HG03354 (cell line): ENCODE results near the gene GSTM3.
"Not testable (repeated sequence)": the region's sequence is repeated elsewhere in the genome, so short reads cannot be mapped to it uniquely, and the experiment has no call there.

ENCODE experiments used
- ATAC-seq: cut with Tn5 transposase; IDR thresholded peaks from one replicate; pipeline ENCODE4 v1.9.1; 2021; ENCODE audit warnings: mild to moderate bottlenecking; ENCODE audit not compliant: unreplicated experiment, poor library complexity, severe bottlenecking

GSTM3 gene

DNA sequence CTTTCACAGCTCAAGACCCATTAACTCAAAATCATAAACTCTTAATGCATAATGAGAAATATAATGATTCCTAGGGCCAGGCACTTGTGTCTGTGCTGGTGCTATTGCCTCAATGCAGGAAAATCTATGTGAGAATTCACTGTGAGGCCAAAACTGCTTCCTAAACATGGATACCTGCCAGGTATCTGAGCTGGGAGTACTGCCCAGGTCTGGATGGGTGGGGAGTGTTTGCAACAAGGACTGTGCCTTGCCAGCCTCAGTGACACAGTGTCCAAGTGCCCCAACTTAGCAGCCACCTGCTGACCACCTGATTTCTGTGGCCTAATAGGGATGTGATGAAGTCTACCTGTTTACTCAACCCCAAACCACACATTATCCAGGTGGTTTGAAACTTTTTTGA is 31.0 kb downstream of the GSTM3 start:
- ATAC-seq: not testable (repeated sequence)

DNA sequence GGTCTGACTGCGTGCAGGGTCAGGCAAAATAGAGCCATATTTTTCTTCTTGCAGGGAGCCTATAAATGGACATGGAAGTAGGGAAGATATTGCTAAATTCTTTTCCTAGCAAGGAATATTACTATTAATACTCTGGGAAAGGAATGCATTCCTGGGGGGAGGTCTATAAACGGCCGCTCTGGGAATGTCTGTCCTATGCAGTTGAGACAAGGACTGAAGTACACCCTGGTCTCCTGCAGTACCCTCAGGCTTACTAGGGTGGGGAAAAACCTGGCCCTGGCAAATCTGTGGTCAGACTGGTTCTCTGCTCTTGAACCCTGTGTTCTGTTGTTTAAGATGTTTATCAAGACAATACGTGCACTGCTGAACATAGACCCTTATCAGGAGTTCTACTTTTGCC is 31.9 kb downstream of the GSTM3 start:
- not testable (repeated sequence) for ATAC-seq

DNA sequence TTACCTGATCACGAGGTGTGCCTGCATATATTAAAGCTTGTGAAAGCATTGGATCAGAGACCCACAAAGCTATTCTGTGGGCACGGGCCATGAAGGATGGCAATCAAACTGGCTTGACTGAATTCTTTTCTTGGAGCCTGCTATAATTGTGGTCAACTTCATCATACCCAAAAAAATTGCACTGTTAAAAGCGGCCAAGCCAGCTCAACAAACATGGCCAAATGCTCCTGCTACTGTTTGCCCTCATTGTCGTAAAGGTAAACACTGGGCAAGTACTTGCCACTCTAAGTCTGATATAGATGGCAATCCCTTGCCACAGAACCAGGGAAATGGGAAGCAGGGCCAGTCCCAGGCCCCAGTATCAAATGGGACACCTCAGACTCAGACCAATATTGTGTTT is 35.4 kb downstream of the GSTM3 start:
- no peak for ATAC-seq

DNA sequence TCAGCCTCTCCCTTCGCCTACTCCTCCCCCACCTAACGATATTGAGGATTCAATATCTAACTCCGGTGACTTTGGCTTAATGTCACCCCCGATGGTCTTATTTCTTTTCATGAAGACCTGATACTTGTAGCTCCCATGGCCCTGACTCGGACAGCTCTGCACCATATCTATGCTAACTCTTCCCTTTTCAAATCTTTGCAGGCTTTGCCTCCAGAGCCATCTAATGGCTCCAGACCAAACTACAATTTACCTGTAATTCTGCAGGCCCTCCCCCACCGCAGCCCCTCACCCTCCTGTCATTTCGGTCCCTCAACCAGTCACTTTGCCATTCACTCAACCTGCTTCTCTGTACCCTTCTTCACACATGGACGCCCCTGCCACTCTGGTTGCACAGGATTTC is 36.7 kb downstream of the GSTM3 start:
- no peak for ATAC-seq

DNA sequence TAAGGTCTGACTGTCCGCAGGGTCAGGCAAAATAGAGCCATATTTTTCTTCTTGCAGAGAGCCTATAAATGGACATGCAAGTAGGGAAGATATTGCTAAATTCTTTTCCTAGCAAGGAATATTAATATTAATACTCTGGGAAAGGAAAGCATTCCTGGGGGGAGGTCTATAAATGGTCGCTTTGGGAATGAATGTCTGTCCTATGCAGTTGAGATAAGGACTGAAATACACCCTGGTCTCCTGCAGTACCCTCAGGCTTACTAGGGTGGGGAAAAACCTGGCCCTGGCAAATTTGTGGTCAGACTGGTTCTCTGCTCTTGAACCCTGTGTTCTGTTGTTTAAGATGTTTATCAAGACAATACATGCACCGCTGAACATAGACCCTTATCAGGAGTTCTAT is 37.9 kb downstream of the GSTM3 start:
- ATAC-seq: not testable (repeated sequence)

DNA sequence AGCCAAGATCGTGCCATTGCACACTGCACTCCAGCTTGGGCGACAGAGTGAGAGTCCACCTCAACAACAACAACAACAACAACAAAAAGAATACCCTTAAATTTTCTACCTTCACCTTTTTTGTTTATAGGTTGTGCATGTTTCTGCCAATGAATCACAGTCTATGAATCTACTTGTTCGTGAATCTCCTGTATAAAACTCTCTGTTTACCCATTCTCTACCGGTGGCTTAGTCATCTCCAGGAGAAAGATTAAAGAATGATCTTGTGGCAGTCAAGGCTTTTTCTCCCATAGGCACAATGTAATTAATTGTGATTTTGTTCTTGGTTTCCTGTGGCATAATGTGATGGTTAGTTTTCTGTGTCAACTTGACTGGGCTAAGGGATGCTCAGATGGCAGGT is 43.0 kb downstream of the GSTM3 start:
- not testable (repeated sequence) for ATAC-seq

DNA sequence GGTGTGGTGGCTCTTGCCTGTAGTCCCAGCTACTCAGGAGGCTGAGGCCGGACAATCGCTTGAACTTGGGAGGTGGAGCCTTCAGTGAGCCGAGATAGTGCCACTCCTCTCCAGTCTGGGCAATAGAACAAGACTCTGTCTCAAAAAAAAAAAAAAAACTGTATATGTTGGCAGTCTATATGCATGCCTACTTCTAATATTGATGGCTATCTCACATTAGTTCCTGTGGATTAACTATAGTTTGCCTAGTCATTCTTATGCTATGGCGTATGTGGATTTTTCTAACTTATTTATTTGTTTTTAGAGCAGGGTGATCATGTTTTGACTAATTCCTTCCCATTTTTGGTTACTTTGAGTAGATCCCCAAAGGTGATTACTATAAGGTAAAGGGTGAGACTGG is 43.8 kb downstream of the GSTM3 start:
- no peak for ATAC-seq

DNA sequence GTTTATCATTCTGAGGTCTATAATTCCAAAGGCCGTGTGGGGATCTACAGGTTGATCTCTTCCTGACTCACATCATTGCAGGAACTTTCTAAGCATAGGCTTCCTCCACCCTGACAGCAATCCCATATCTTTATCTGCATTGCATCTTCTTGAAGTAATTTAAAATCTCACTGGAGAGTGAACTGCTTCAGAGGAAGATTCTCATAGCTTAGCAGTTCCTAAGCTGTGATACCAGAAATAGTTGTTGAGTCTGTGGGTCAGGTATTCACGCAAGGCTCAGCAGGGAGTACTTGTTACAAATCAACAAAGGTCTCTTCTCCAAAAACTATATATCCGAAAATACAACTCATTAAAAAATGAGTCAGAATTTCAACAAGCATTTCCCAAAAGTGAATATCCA is 45.7 kb downstream of the GSTM3 start:
- not testable (repeated sequence) for ATAC-seq

DNA sequence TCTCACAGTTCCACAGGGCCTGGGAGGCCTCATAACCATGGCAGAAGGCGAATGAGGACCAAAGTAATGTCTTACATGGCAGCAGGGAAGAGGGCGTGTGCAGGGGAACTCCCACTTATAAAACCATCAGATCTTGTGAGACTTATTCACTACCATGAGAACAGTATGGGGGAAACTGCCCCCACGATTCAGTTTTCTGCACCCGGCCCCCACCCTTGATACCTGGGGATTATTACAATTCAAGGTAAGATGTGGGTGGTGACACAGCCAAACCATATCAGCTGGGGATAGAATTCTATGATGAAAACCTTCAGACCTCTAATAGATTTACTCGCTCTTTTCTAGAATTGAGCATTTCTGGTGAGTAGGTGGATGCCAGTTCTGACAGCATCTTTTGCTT is 46.4 kb downstream of the GSTM3 start:
- ATAC-seq: not testable (repeated sequence)

DNA sequence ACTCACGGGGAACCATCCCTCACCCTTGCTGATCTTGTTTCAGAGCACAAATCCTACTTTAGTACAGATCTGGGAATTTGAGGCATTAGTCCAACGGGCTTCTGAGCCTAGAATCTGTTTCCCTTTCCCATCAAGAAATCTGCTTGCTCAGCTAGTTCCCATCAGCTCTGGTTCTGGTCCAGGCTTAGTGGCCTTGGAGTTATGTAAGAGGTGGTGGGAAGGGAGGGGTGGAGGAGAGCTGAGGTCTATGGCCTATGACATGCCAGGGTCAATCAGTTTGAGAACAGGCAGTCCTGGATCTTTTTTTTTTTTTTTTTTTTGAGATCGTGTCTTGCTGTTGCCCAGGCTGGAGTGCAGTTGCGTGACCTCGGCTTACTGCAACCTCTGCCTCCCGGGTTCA is 49.1 kb downstream of the GSTM3 start:
- no peak for ATAC-seq

DNA sequence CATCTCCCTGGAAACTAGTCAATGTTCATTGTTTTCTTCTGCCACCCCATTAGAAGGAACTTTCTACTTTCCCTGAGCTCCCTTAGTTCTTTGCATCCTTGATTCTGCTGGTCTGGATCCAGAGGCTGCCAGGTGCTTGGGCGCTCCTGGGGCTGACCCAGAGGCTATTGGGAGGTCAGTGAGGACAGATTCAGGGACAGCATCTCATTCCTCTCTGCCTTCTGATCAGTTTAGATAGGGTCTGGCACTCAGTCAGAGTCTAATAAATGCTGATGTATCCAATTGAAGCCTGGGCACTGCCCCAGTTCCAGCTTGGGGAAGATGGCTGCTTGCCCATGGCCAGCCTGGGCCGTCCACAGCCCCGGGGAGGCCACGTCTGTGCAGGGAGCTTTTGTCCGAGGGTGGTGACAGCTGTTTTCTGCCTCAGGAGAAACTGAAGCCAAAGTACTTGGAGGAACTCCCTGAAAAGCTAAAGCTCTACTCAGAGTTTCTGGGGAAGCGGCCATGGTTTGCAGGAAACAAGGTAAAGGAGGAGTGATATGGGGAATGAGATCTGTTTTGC is 50.9 kb downstream of the GSTM3 start:
- ATAC-seq: no peak

DNA sequence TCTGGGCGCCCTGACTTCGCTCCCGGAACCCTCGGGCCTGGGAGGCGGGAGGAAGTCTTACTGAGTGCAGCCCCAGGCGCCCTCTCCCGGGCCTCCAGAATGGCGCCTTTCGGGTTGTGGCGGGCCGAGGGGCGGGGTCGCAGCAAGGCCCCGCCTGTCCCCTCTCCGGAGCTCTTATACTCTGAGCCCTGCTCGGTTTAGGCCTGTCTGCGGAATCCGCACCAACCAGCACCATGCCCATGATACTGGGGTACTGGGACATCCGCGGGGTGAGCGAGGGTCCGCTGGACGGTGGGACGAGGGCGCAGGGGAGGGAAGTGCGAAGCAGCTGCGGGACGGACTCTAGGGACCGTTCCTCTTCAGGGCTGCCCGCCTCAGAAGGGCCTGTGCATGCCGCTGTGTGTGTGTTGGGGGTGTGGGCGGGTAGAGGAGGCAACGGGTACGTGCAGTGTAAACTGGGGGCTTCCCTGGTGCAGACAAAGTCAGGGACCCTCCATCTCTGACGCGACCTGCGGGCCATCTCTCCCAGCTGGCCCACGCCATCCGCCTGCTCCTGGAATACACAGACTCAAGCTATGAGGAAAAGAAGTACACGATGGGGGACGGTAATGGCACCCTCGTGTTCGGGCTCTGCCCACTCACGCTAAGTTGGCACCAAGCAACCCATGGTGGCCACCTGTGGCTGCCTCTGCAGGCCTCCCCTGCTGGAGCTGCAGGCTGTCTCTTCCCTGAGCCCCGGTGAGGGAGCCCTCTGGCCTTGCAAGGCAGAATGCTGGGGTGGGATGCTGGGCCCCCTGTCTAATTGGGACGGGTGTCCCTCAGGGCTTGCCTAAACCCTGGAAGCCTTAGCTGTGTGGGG is 53.0 kb downstream of the GSTM3 start, which contains the start of gene GSTM1:
TSS of gene GSTM1 (plus strand) at position 177 of the 859 bp plus-strand sequence. CDS start at position 234, 57 bp downstream.
- ATAC-seq: peak; percentile 98

DNA sequence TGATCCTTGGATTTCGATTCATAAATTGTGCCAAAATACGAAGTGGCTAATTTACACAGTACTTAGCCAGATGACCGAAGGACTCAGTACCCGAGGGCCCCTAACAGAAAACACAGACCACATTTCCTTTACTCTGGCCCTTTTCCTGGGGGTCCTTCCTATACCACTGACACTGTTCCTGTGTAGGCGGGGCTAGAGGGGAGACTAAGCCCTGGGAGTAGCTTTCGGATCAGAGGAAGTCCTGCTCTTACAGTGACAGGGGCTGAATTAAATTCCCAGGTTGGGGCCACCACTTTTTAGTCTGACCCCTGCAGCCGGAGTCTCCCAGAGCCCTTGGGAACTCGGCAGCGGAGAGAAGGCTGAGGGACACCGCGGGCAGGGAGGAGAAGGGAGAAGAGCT is 53.7 kb downstream of the GSTM3 start:
- peak; percentile 8 for ATAC-seq

DNA sequence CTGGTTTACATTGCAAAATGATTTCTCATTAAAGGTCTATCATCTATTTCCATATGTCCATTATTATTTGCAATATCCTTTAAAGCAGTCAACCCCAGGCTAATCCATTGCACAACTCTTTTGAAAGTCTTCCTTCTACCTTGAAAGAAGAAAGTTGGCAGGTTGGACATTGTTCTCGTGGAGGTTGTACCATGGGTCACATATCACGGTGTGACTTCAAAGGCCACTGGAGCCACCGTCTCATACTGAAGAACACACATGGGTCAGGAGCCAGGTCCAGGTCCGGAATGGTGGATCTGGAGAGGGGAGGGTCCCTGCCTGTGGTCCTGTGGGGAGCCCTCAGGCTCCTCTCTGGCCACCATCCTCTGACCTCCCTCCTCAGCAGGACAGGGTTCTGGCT is 54.9 kb downstream of the GSTM3 start:
- not testable (repeated sequence) for ATAC-seq

DNA sequence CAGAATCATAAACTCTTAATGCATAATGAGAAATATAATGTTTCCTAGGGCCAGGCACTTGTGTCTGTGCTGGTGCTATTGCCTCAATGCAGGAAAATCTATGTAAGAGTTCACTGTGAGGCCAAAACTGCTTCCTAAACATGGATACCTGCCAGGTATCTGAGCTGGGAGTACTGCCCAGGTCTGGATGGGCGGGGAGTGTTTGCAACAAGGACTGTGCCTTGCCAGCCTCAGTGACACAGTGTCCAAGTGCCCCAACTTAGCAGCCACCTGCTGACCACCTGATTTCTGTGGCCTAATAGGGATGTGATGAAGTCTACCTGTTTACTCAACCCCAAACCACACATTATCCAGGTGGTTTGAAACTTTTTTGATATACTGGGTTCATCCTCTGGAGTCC is 55.4 kb downstream of the GSTM3 start:
- not testable (repeated sequence) for ATAC-seq

DNA sequence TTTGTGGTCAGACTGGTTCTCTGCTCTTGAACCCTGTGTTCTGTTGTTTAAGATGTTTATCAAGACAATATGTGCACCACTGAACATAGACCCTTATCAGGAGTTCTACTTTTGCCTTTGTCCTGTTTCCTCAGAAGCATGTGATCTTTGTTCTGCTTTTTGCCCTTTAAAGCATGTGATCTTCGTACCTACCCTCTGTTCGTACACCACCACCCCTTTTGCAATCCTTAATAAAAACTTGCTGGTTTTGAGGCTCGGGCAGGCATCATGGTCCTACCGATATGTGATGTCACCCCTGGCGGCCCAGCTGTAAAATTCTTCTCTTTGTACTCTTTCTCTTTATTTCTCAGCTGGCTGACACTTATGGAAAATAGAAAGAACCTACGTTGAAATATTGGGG is 56.1 kb downstream of the GSTM3 start:
- ATAC-seq: not testable (repeated sequence)
